Neural cell (in vitro differentiated cells): ENCODE results near the gene INA.

Experiments used
- POLR2AphosphoS5 ChIP-seq: IDR thresholded peaks from 2 replicates; pipeline ENCODE4 v1.6.1; 2012
- RAD21 ChIP-seq: fragments of 450-650 bp; conservative IDR thresholded peaks from 2 replicates; pipeline ENCODE4 v1.6.1; 2014; ENCODE audit warnings: antibody characterized with exemption, mild to moderate bottlenecking, moderate library complexity

GRCh38 chr10:103295374-103296015, 18.6 kb downstream of the INA start:
- TF ChIP-seq RAD21: no peak
- TF ChIP-seq POLR2AphosphoS5: no peak
